IMR-90 (cell line): ENCODE measurements around the gene DNMT3L.

ENCODE experiments used
- BHLHE40 ChIP-seq: fragments of 150-350 bp; IDR thresholded peaks from 2 replicates; pipeline ENCODE4 v1.6.1; 2016; ENCODE audit warnings: mild to moderate bottlenecking, low read depth, low read length
- CEBPB ChIP-seq: IDR thresholded peaks from 2 replicates; pipeline ENCODE4 v1.6.1; 2012; ENCODE audit warnings: low read depth, low read length, improper control_type of control experiment
- CHD1 ChIP-seq: IDR thresholded peaks from 2 replicates; pipeline ENCODE4 v1.6.1; 2012; ENCODE audit warnings: low read depth, low read length, improper control_type of control experiment
- ELK1 ChIP-seq: fragments of 150-350 bp; IDR thresholded peaks from 2 replicates; pipeline ENCODE4 v1.6.1; 2016; ENCODE audit warnings: low read depth, mild to moderate bottlenecking, low read length, moderate library complexity, borderline replicate concordance
- FOS ChIP-seq: fragments of 150-350 bp; IDR thresholded peaks from 2 replicates; pipeline ENCODE4 v1.6.1; 2016; ENCODE audit warnings: low read depth, low read length
- MAZ ChIP-seq: IDR thresholded peaks from 2 replicates; pipeline ENCODE4 v1.6.1; 2012; ENCODE audit warnings: low read depth, mild to moderate bottlenecking, low read length, improper control_type of control experiment, moderate library complexity, borderline replicate concordance
- POLR2A ChIP-seq: IDR thresholded peaks from 2 replicates; pipeline ENCODE4 v1.6.1; 2012; ENCODE audit warnings: mild to moderate bottlenecking, low read depth, low read length
- RAD21 ChIP-seq: IDR thresholded peaks from 2 replicates; pipeline ENCODE4 v1.6.1; 2012; ENCODE audit warnings: low read length, improper control_type of control experiment
- RCOR1 ChIP-seq: IDR thresholded peaks from 2 replicates; pipeline ENCODE4 v1.6.1; 2012; ENCODE audit warnings: mild to moderate bottlenecking, low read length, improper control_type of control experiment; ENCODE audit not compliant: insufficient replicate concordance
- RFX5 ChIP-seq: IDR thresholded peaks from 2 replicates; pipeline ENCODE4 v1.8.0; 2012; ENCODE audit warnings: low read depth, mild to moderate bottlenecking, low read length, moderate library complexity
- SMC3 ChIP-seq: fragments of 150-350 bp; IDR thresholded peaks from 2 replicates; pipeline ENCODE4 v1.6.1; 2016; ENCODE audit warnings: low read depth, mild to moderate bottlenecking, antibody characterized with exemption, low read length, moderate library complexity
- USF2 ChIP-seq: fragments of 150-350 bp; IDR thresholded peaks from 2 replicates; pipeline ENCODE4 v1.6.1; 2017; ENCODE audit warnings: mild to moderate bottlenecking, antibody characterized with exemption, low read length, low read depth
- TF ChIP-seq, protein P1 (sequence below): conservative IDR thresholded peaks from 2 replicates; pipeline ENCODE4 v1.5.1; 2012; ENCODE audit warnings: mild to moderate bottlenecking, low read depth, low read length, improper control_type of control experiment

- no peak for TF ChIP-seq POLR2A
- TF ChIP-seq, protein P1, sequence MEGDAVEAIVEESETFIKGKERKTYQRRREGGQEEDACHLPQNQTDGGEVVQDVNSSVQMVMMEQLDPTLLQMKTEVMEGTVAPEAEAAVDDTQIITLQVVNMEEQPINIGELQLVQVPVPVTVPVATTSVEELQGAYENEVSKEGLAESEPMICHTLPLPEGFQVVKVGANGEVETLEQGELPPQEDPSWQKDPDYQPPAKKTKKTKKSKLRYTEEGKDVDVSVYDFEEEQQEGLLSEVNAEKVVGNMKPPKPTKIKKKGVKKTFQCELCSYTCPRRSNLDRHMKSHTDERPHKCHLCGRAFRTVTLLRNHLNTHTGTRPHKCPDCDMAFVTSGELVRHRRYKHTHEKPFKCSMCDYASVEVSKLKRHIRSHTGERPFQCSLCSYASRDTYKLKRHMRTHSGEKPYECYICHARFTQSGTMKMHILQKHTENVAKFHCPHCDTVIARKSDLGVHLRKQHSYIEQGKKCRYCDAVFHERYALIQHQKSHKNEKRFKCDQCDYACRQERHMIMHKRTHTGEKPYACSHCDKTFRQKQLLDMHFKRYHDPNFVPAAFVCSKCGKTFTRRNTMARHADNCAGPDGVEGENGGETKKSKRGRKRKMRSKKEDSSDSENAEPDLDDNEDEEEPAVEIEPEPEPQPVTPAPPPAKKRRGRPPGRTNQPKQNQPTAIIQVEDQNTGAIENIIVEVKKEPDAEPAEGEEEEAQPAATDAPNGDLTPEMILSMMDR = no peak
- no peak for TF ChIP-seq RAD21
- TF ChIP-seq USF2 = no peak
- no peak for TF ChIP-seq ELK1
- no peak for TF ChIP-seq RFX5
- TF ChIP-seq MAZ = no peak
- no peak for TF ChIP-seq CEBPB
- no peak for TF ChIP-seq BHLHE40
- no peak for TF ChIP-seq FOS
- TF ChIP-seq SMC3 = no peak
- TF ChIP-seq CHD1 = no peak
- no peak for TF ChIP-seq RCOR1
Observed at GRCh38 chr21:44288251-44289110, 26.8 kb upstream of the DNMT3L start.
